Colonic mucosa (tissue), 4 donors: ENCODE data around the gene TUB. TPM values are rescaled to one million over a fixed set of nuclear protein-coding genes. Genes with fewer than 3 reads are reported as not detected.

ENCODE experiments used
- DNase-seq: peaks from one replicate; pipeline ENCODE4 v3.0.0-alpha.2; 2020
- H3K27ac ChIP-seq: fragments of 200-600 bp; one replicate; pipeline ENCODE4 v1.8.0; 2021
- H3K27me3 ChIP-seq: fragments of 200-600 bp; one replicate; pipeline ENCODE4 v1.8.0; 2021
- H3K36me3 ChIP-seq: fragments of 200-600 bp; one replicate; pipeline ENCODE4 v1.8.0; 2021
- H3K4me1 ChIP-seq: fragments of 200-600 bp; one replicate; pipeline ENCODE4 v1.8.0; 2021; ENCODE audit warnings: mild to moderate bottlenecking
- H3K4me3 ChIP-seq: fragments of 200-600 bp; one replicate; pipeline ENCODE4 v1.8.0; 2021
- H3K9ac ChIP-seq, 2 donors: one replicate each; pipeline ENCODE4 v1.7.0; 2013; ENCODE audit warnings: control low read depth in 2 of 2, low read depth in 2 of 2, low read length in 2 of 2
- H3K9me3 ChIP-seq: fragments of 200-600 bp; one replicate; pipeline ENCODE4 v1.8.0; 2021
- intact Hi-C: fragments of 100-400 bp; cut with DNase I; formaldehyde crosslinking; loops from one replicate; pipeline ENCODE4 v1.14.1; 2022
- total RNA-seq, 2 donors: library from RNA; stranded (reverse); fragmentation: NEBNext Ultra II Directional in 1 of 2; extraction: Animal tissue kit (Norgen Biotek cat#: 25700) in 1 of 2; gene quantifications; one replicate each; pipeline ENCODE4 v1.2.1, GENCODE V29; 2021
- TF ChIP-seq, protein P1 (sequence below): fragments of 200-600 bp; IDR thresholded peaks from one replicate; pipeline ENCODE4 v1.8.0; 2022; ENCODE audit warnings: antibody characterized with exemption, mild to moderate bottlenecking
- donor health status: healthy.
- donor health status: DM: no; HTN: no; CAD: no.
- donor health status: DM: no; HTN: no; CAD: no.

Gene TUB
- total RNA-seq, 2 donors from 2014 or later = 1.2 to 1.4 TPM

DNA sequence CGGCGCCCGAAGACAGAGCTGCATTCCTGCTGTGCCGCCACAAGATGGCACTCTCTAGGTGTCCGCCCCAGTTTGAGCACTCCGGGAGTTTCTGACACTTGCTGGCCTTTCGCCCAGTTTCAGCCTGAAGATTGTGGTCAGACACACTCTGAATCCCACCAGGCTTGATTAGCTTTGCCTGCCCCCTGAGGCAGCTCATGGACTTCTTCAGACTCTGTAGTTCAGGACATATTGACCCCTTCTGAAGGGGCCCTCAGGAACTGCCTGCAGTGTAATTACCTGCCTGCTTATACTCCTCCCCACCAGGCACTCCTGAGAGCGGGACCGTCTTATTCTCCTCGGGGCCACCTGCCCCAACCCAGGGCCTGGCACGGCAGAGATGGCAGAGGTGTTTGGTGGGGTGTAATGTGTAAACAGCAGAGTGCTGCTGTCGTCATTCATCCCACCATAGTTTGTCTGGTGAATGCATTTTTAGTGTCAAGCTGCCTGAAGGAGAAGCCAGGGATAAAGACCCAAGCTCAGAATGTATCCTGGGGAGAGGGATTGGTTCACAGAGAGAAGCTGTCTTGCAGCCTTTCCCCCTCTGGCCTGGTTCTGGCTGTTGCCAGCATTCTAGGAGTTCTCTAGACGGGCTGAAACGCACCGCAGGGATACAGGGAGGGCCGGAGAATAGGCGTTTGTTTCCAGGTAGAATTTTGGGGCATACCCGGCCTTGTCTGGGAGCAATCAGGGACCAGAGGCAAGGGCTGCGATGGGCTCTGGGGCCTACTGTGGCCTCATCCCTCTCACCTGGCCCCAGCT, 47.5 kb upstream of the TUB start:
- Histone ChIP-seq H3K27me3 (no peaks in the 10 kb centered on the region), H3K36me3 (no peaks in the 10 kb centered on the region), H3K9me3 (no peaks in the 10 kb centered on the region), H3K4me3 (no peak overlapping the region), H3K4me1 (no peaks in the 10 kb centered on the region), H3K9ac (no peak overlapping the region), H3K27ac (no peak overlapping the region)
- peak; percentile 67 for DNase-seq
- intact Hi-C loops = loop anchor here (5.0 kb wide), 1 partner anchor 64 kb away; no protein-coding TSS in a partner anchor
- TF ChIP-seq, protein P1, sequence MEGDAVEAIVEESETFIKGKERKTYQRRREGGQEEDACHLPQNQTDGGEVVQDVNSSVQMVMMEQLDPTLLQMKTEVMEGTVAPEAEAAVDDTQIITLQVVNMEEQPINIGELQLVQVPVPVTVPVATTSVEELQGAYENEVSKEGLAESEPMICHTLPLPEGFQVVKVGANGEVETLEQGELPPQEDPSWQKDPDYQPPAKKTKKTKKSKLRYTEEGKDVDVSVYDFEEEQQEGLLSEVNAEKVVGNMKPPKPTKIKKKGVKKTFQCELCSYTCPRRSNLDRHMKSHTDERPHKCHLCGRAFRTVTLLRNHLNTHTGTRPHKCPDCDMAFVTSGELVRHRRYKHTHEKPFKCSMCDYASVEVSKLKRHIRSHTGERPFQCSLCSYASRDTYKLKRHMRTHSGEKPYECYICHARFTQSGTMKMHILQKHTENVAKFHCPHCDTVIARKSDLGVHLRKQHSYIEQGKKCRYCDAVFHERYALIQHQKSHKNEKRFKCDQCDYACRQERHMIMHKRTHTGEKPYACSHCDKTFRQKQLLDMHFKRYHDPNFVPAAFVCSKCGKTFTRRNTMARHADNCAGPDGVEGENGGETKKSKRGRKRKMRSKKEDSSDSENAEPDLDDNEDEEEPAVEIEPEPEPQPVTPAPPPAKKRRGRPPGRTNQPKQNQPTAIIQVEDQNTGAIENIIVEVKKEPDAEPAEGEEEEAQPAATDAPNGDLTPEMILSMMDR = peak; percentile 80

DNA sequence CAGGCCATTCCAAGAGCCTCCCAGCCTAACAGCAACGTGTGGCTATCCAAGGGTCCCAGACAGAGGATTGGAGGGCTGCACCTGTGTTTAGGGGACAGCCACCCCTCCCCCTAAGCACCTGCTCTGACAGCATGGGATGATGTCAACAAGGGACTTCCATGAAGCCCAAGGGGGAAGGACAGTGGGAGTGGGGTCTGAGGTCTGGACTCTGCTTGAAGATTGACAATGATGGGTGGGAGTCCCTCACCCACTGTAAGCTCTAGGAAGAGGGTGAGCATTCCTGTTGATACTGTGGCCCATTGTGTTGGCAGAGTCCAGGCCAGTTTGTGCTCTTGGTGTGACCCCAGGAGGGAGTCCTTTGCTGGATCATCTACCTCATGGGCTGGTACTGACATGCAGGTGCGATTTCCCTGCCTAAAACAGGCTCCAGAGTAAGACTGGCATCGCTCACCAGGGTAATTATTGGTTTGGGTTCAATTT, 46.9 kb upstream of the TUB start:
- intact Hi-C loops = loop anchor here (5.0 kb wide), 1 partner anchor 63 kb away; no protein-coding TSS in a partner anchor
- Histone ChIP-seq H3K36me3 (no peaks in the 10 kb centered on the region), H3K27ac (no peak overlapping the region), H3K9me3 (no peaks in the 10 kb centered on the region), H3K9ac (no peak overlapping the region), H3K4me3 (no peak overlapping the region), H3K4me1 (no peaks in the 10 kb centered on the region), H3K27me3 (no peaks in the 10 kb centered on the region)
- TF ChIP-seq, protein P1 = no peak
- no peak for DNase-seq

- Histone ChIP-seq H3K36me3 (no peaks in the 10 kb centered on the region), H3K9ac (no peak overlapping the region), H3K4me1 (no peaks in the 10 kb centered on the region), H3K27ac (no peak overlapping the region), H3K9me3 (no peaks in the 10 kb centered on the region), H3K27me3 (no peaks in the 10 kb centered on the region), H3K4me3 (no peak overlapping the region)
- TF ChIP-seq, protein P1 = no peak
- intact Hi-C loops = loop anchor here (5.0 kb wide), 1 partner anchor 63 kb away; no protein-coding TSS in a partner anchor
- no peak for DNase-seq
Observed at GRCh38 chr11:8034604-8035190, 46.3 kb upstream of the TUB start.

- Histone ChIP-seq H3K9ac (no peak overlapping the region), H3K27ac (no peak overlapping the region), H3K9me3 (no peaks in the 10 kb centered on the region), H3K27me3 (no peaks in the 10 kb centered on the region), H3K4me1 (no peaks in the 10 kb centered on the region), H3K4me3 (no peak overlapping the region), H3K36me3 (no peaks in the 10 kb centered on the region)
- no peak for DNase-seq
- intact Hi-C loops = no loop called here
- TF ChIP-seq, protein P1 = no peak
Observed at GRCh38 chr11:8035200-8035855, 45.7 kb upstream of the TUB start.

- Histone ChIP-seq H3K27ac (no peak overlapping the region), H3K27me3 (no peaks in the 10 kb centered on the region), H3K9ac (no peak overlapping the region), H3K4me3 (no peak overlapping the region), H3K9me3 (no peaks in the 10 kb centered on the region), H3K4me1 (no peaks in the 10 kb centered on the region), H3K36me3 (no peaks in the 10 kb centered on the region)
- DNase-seq = no peak
- TF ChIP-seq, protein P1 = no peak
- intact Hi-C loops = no loop called here
Observed at GRCh38 chr11:8036002-8036802, 44.8 kb upstream of the TUB start.
